HL-60 (cell line): Measurements from ENCODE around the gene CGB7.

Experiments
- CTCF ChIP-seq: IDR thresholded peaks from one replicate; pipeline ENCODE4 v1.5.1; 2011; ENCODE audit warnings: low read length, control low read depth, inconsistent platforms; ENCODE audit not compliant: insufficient read depth
- GABPA ChIP-seq: IDR thresholded peaks from 2 replicates; pipeline ENCODE4 v1.6.1; 2012; ENCODE audit warnings: low read depth
- POLR2AphosphoS5 ChIP-seq: IDR thresholded peaks from 2 replicates; pipeline ENCODE4 v1.6.1; 2012; ENCODE audit warnings: low read depth
- REST ChIP-seq: IDR thresholded peaks from 2 replicates; pipeline ENCODE4 v1.6.1; 2012; ENCODE audit warnings: low read depth; ENCODE audit not compliant: insufficient replicate concordance

- TF ChIP-seq POLR2AphosphoS5 = peak; percentile 25; the same call in 1 of the 2 replicates
- no peak for TF ChIP-seq CTCF
- TF ChIP-seq REST = no peak
- TF ChIP-seq GABPA = no peak
Observed at GRCh38 chr19:49094505-49095482, 37.2 kb upstream of the CGB7 start.
